Progenitor cell of endocrine pancreas (in vitro differentiated cells): Measurements from ENCODE around the gene RNF150. TPM values are rescaled to one million over a fixed set of nuclear protein-coding genes. Genes with fewer than 3 reads are reported as not detected.

Experiments
- DNase-seq: peaks from one replicate; pipeline ENCODE4 v3.0.0; 2021; ENCODE audit warnings: low spot score; ENCODE audit not compliant: unreplicated experiment
- H3K27ac Mint-ChIP-seq: 2 replicates; pipeline ENCODE4 v1.8.0; 2021; ENCODE audit warnings: mild to moderate bottlenecking, moderate library complexity, mixed read lengths
- H3K27me3 Mint-ChIP-seq: 2 replicates; pipeline ENCODE4 v1.8.0; 2021; ENCODE audit warnings: mixed read lengths
- H3K36me3 Mint-ChIP-seq: 2 replicates; pipeline ENCODE4 v1.8.0; 2022; ENCODE audit warnings: mixed read lengths; ENCODE audit not compliant: insufficient read depth
- H3K4me1 Mint-ChIP-seq: 2 replicates; pipeline ENCODE4 v1.8.0; 2021; ENCODE audit warnings: low read depth, mixed read lengths
- H3K4me3 Mint-ChIP-seq: 2 replicates; pipeline ENCODE4 v1.8.0; 2021; ENCODE audit warnings: low read depth, mild to moderate bottlenecking, moderate library complexity, mixed read lengths
- H3K9me3 Mint-ChIP-seq: 2 replicates; pipeline ENCODE4 v1.8.0; 2021; ENCODE audit warnings: low read depth, mixed read lengths
- total RNA-seq: library from RNA; stranded (reverse); gene quantifications from 2 replicates; pipeline ENCODE4 v1.2.1, GENCODE V29; 2021
- TF ChIP-seq, protein P1 (sequence below): fragments of 200-600 bp; sonication (generic); IDR thresholded peaks from one replicate; pipeline ENCODE4 v1.5.0; 2021; ENCODE audit warnings: antibody characterized with exemption, mild to moderate bottlenecking; ENCODE audit not compliant: unreplicated experiment

RNF150 gene
- total RNA-seq, 1 donor from 2014 or later: 23.1 TPM

DNA sequence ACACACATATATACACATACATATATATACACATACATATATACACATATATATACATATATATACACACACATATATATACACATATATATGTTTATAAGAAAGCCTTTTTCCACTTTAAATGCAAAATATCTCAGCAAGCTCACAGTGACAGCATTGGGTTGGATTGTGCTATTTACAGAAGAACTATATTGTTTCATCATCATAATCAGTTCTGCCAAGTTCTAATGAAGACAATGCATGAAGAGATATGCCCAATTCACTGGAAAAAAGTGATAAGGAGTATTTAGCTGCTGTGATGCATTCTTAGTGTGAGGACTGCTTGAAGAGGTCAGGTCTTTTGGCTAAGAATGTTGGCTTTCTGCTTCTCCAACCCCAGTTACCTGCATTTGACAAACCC lies 54.4 kb downstream of the RNF150 start:
- Mint-ChIP-seq H3K9me3 (no peaks in the 10 kb centered on the region), H3K27me3 (no peaks in the 10 kb centered on the region), H3K4me1 (peaks cover 1% of the 10 kb centered on the region), H3K36me3 (no peaks in the 10 kb centered on the region), H3K27ac (no peak overlapping the region), H3K4me3 (no peak overlapping the region)
- DNase-seq: no peak
- TF ChIP-seq, protein P1, sequence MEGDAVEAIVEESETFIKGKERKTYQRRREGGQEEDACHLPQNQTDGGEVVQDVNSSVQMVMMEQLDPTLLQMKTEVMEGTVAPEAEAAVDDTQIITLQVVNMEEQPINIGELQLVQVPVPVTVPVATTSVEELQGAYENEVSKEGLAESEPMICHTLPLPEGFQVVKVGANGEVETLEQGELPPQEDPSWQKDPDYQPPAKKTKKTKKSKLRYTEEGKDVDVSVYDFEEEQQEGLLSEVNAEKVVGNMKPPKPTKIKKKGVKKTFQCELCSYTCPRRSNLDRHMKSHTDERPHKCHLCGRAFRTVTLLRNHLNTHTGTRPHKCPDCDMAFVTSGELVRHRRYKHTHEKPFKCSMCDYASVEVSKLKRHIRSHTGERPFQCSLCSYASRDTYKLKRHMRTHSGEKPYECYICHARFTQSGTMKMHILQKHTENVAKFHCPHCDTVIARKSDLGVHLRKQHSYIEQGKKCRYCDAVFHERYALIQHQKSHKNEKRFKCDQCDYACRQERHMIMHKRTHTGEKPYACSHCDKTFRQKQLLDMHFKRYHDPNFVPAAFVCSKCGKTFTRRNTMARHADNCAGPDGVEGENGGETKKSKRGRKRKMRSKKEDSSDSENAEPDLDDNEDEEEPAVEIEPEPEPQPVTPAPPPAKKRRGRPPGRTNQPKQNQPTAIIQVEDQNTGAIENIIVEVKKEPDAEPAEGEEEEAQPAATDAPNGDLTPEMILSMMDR: no peak

DNA sequence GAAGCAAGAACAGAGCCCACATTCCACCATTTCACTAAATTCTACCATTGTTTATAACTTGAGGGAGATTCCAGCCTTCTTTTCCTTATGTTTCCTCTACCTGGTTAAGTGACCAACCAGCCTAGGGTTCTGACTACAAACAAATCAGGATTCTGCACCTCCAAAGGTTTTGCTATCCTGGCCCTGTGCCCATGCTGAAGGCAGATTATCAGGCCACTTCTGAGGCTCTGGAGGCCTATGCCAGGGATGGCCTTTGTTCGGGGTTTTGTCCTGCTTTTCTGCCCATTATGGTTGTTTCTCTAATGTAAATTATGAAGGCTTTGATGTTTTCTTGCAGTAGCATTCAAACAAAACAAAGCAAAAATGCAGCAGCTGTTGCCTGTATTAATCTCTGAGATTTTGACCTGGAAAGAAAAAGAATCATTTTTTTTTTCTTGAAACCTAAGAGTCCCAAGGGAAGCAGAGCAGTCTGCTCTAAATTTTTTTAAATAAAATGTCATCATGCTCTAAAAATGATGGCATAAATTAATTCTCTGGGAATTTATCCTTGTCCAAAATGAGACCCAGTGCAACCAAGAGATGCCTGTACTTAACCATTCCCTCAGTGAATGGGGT lies 55.6 kb downstream of the RNF150 start:
- peaks cover 1% of the 10 kb centered on the region for H3K4me1 Mint-ChIP-seq
- no peaks in the 10 kb centered on the region for H3K9me3 Mint-ChIP-seq
- no peak for DNase-seq
- H3K27ac Mint-ChIP-seq: no peak overlapping the region
- no peaks in the 10 kb centered on the region for H3K27me3 Mint-ChIP-seq
- H3K4me3 Mint-ChIP-seq: no peak overlapping the region
- H3K36me3 Mint-ChIP-seq: no peaks in the 10 kb centered on the region
- TF ChIP-seq, protein P1: no peak

DNA sequence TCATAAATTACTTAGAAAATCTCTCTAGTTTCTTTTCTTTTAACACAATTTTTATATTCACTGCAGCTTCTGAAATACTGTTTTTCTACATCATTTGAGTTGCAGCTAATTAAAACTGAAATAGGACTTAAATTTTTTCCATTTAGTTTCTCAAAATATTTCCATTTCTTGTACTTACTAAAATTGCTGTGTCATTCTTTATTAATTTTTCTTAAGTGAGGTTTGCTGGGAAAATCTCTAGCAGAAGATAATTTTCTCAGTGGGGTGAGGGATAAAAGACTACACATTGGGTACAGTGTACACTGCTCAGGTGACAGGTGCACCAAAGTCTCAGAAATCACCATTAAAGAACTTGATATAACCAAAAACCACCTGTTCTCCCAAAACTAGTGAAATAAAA lies 57.7 kb downstream of the RNF150 start:
- Mint-ChIP-seq H3K4me3 (no peak overlapping the region), H3K27ac (no peak overlapping the region), H3K36me3 (no peaks in the 10 kb centered on the region)

DNA sequence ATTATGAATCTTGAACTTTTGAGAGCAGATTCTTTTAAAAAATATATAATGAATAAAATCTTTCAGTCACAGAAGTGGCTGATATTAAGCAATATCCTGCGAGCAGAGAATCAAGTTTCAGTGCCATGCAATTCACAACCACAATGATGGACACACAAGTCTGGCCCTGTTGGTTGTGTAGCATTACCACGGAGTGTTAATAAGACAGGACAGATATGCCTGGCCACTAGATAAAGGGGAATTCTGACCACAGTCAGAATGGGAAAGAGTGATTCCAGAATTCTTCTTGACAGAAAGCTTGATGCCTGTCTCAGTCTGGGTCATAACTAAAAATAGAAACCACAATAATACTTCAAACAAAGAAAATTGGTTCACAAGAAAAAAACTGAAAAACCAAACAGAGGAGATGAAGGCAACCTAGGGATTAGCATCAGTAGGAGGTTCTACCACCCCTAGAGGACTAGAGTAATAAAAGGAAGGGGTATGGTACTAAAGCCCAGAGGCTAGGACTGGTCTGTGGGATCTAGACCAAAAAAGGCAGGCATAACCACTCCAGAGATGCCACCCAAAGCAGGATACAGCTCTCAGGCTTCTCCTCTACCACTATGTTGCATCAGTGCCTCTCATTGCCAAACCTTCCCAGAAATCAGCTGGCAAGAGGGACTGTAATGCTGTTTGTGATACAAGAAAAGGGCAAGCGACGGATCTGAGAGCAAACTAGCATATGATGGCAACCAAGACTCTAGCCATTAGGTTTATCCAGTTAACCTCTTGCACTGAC lies 59.0 kb downstream of the RNF150 start:
- Mint-ChIP-seq H3K9me3 (no peaks in the 10 kb centered on the region), H3K4me1 (no peaks in the 10 kb centered on the region), H3K27me3 (no peaks in the 10 kb centered on the region), H3K4me3 (no peak overlapping the region), H3K27ac (no peak overlapping the region), H3K36me3 (peaks cover 2% of the 10 kb centered on the region)
- TF ChIP-seq, protein P1: no peak
- DNase-seq: no peak

More for the DNA sequence above, 57.7 kb downstream of the RNF150 start:
- no peaks in the 10 kb centered on the region for H3K27me3 Mint-ChIP-seq
- H3K4me1 Mint-ChIP-seq: peaks cover 1% of the 10 kb centered on the region
- TF ChIP-seq, protein P1: no peak
- no peak for DNase-seq
- no peaks in the 10 kb centered on the region for H3K9me3 Mint-ChIP-seq

DNA sequence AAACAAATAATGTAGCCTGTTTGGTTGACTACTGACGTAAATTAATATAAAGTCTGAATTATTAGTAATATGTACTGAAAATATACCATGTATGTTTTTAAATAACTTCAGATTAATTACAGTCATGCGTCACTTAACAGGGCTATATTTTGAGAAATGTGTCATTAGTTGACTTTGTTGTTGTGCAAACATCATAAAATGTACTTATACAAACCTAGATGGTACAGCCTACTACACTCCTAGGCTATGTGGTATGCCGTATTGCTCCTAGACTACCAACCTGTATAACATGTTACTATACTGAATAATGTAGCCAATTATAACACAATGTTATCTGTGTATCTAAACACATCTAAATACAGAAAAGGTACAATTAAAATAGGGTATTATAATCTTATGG lies 66.6 kb downstream of the RNF150 start:
- Mint-ChIP-seq H3K36me3 (peaks cover 2% of the 10 kb centered on the region), H3K4me1 (no peaks in the 10 kb centered on the region), H3K9me3 (no peaks in the 10 kb centered on the region), H3K27ac (no peak overlapping the region), H3K27me3 (no peaks in the 10 kb centered on the region), H3K4me3 (no peak overlapping the region)
- TF ChIP-seq, protein P1: no peak
- no peak for DNase-seq
